ENCODE results near the gene THAP10.
"Not testable (repeated sequence)": the region's sequence is repeated elsewhere in the genome, so short reads cannot be mapped to it uniquely, and the experiment has no call there.

The THAP10 gene

GRCh38 chr15:70907784-70908471, 15.7 kb upstream of the THAP10 start:
- Histone ChIP-seq H3K9me3 (ENCODE audit: control insufficient read depth, insufficient read depth, low read length) (no peaks in the 10 kb centered on the region), H3K36me3 (ENCODE audit: insufficient read depth, low read length) (no peaks in the 10 kb centered on the region; the same call in 1 of the 2 replicates), H3K4me1 (ENCODE audit: insufficient read depth, low read length) (peaks cover 3% of the 10 kb centered on the region; the same call in 1 of the 2 replicates), H3K9ac (ENCODE audit: low read depth, low read length) (no peak overlapping the region)

DNA sequence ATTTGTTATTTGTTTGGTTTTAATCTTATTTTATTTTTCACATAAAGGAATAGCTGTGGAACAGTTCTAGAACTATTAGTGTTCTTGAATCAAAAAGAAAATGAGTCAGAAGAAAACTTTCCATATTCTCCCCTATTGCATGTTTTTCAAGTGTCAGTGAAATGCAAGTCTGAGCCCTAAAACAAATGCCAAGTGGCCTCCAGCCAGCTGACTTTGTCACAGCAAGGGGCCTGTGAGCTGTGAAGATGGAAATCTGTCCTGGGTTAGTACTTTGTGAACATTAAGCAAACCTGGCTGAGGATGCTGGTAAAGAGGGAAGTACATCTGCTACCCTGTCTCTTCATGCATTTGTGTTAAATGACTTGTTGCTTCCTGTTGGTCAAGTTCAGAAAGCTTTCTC, 14.6 kb upstream of the THAP10 start:
- no peaks in the 10 kb centered on the region for H3K9me3 ChIP-seq (ENCODE audit: control insufficient read depth, insufficient read depth, low read length)
- no peaks in the 10 kb centered on the region; the same call in 1 of the 2 replicates for H3K36me3 ChIP-seq (ENCODE audit: insufficient read depth, low read length)
- H3K4me1 ChIP-seq (ENCODE audit: insufficient read depth, low read length), result peaks cover 11% of the 10 kb centered on the region
- H3K9ac ChIP-seq (ENCODE audit: low read depth, low read length), result no peak overlapping the region

- no peak overlapping the region for H3K9ac ChIP-seq (ENCODE audit: low read depth, low read length)
- H3K4me1 ChIP-seq (ENCODE audit: insufficient read depth, low read length), result peaks cover 12% of the 10 kb centered on the region
- H3K9me3 ChIP-seq (ENCODE audit: control insufficient read depth, insufficient read depth, low read length), result no peaks in the 10 kb centered on the region
- H3K36me3 ChIP-seq (ENCODE audit: insufficient read depth, low read length), result no peaks in the 10 kb centered on the region; the same call in 1 of the 2 replicates
These were observed 9.9 kb upstream of the THAP10 start for GRCh38 chr15:70902107-70902506.

- Histone ChIP-seq H3K4me1 (ENCODE audit: insufficient read depth, low read length) (no peaks in the 10 kb centered on the region), H3K9me3 (ENCODE audit: control insufficient read depth, insufficient read depth, low read length) (no peaks in the 10 kb centered on the region), H3K9ac (ENCODE audit: low read depth, low read length) (peak overlapping the region; percentile 94; the same call in 1 of the 2 replicates), H3K36me3 (ENCODE audit: insufficient read depth, low read length) (no peaks in the 10 kb centered on the region)
These were observed 803 bp upstream of the THAP10 start for GRCh38 chr15:70892912-70893560.

DNA sequence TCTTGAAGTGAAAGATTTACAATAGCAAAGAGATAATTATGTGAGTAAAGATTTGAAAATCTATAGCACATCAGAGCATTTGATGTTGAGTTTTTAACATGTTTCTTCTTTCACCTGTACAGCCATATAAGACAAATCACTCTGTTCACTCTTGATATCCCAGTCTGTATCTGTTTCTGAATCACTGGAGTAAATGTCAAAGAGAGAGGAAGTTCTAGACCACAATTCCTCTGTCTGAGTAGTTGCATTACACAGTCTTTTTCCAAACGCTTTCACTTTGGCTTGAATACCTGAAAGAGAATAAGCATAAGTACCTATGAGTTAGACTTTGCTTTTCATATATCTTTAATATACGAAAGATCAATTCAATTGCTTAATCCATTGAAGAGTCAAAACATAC, 9.9 kb downstream of the THAP10 start:
- no peak overlapping the region for H3K9ac ChIP-seq (ENCODE audit: low read depth, low read length)
- no peaks in the 10 kb centered on the region for H3K9me3 ChIP-seq (ENCODE audit: control insufficient read depth, insufficient read depth, low read length)
- no peaks in the 10 kb centered on the region for H3K36me3 ChIP-seq (ENCODE audit: insufficient read depth, low read length)
- no peaks in the 10 kb centered on the region for H3K4me1 ChIP-seq (ENCODE audit: insufficient read depth, low read length)

DNA sequence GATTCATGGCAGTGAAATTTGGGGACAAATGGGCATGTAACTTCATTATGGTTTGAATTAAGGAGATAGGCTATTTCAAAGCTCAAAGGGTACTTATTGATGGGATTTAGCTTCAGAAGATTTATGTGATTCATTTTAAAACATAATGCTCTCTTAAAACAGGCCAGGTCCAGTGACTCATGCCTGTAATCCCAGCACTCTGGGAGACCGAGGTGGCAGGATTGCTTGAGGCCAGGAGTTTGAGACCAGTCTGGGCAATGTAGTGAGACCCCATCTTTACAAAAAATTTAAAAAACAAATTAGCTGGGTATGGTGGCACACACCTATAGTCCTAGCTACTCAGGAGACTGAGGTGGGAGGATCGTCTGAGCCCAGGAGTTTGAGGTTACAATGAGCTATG, 11.5 kb downstream of the THAP10 start:
- H3K36me3 ChIP-seq (ENCODE audit: insufficient read depth, low read length), result no peaks in the 10 kb centered on the region
- H3K9me3 ChIP-seq (ENCODE audit: control insufficient read depth, insufficient read depth, low read length), result no peaks in the 10 kb centered on the region
- no peaks in the 10 kb centered on the region for H3K4me1 ChIP-seq (ENCODE audit: insufficient read depth, low read length)
- no peak overlapping the region for H3K9ac ChIP-seq (ENCODE audit: low read depth, low read length)

DNA sequence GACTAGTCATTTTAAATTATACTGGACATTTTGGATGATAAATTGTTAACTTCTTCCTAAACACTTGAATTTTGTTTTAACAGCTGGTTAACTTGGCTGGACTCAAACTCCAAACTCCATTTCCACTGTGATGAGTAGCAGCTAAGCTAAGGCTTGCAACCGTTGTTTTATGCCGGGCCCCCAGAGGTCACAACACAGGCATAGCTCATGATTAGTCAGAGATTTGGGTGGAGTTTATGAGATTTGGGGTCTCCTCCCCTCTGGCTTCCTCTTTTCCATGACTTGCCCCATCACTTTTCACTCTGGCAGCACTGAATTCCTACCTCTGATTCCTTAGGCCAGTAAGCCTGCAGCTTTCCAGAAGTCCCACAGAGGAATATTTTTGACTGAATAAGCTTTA, 12.8 kb downstream of the THAP10 start:
- Histone ChIP-seq H3K9me3 (ENCODE audit: control insufficient read depth, insufficient read depth, low read length) (no peaks in the 10 kb centered on the region), H3K4me1 (ENCODE audit: insufficient read depth, low read length) (no peaks in the 10 kb centered on the region), H3K9ac (ENCODE audit: low read depth, low read length) (no peak overlapping the region), H3K36me3 (ENCODE audit: insufficient read depth, low read length) (no peaks in the 10 kb centered on the region)

- Histone ChIP-seq H3K9ac (ENCODE audit: low read depth, low read length) (no peak overlapping the region), H3K9me3 (ENCODE audit: control insufficient read depth, insufficient read depth, low read length) (no peaks in the 10 kb centered on the region), H3K36me3 (ENCODE audit: insufficient read depth, low read length) (no peaks in the 10 kb centered on the region), H3K4me1 (ENCODE audit: insufficient read depth, low read length) (no peaks in the 10 kb centered on the region)
These were observed 15.6 kb downstream of the THAP10 start for GRCh38 chr15:70876683-70877082.

- no peaks in the 10 kb centered on the region for H3K4me1 ChIP-seq (ENCODE audit: insufficient read depth, low read length)
- H3K36me3 ChIP-seq (ENCODE audit: insufficient read depth, low read length), result no peaks in the 10 kb centered on the region
These were observed 16.2 kb downstream of the THAP10 start for GRCh38 chr15:70876011-70876410.

DNA sequence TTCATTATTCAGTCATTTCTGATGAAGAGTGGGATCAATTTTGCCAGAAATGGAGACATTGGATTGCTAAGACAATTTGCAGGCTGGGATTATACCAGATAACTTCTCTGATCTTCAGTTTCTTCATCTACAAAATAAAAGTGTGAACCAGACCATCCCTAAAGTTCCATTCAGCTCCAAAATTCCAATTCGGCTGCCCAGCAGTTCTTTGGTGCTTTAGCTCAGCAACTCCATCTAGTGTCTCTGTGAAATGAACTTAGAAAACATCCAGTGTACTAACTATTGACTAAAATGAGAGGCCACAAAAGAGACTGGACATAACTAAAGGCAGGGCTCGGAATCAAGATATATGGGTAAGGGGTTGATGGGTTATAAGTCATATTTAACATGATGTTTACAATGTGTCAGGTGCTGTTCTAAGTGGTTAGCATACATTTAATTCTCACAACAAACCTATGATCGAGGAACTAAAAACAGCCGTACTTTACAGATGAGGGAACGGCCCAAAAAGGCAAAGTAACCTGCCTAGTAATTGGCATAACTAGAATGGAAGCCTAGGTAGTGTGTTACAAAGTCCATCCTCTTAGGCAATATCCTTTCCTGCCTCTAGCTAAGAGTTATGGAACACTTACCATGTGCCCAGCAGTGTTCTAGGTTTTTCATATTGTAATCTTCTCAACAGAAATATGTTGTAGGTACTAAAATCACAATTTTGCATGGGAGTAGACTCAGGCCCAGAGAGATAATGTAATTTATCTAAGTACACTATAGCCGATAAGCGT, 17.0 kb downstream of the THAP10 start:
- no peaks in the 10 kb centered on the region for H3K36me3 ChIP-seq (ENCODE audit: insufficient read depth, low read length)
- H3K9me3 ChIP-seq (ENCODE audit: control insufficient read depth, insufficient read depth, low read length), result no peaks in the 10 kb centered on the region
- H3K9ac ChIP-seq (ENCODE audit: low read depth, low read length), result no peak overlapping the region
- H3K4me1 ChIP-seq (ENCODE audit: insufficient read depth, low read length), result no peaks in the 10 kb centered on the region

More at GRCh38 chr15:70876011-70876410, 16.2 kb downstream of the THAP10 start:
- Histone ChIP-seq H3K9me3 (ENCODE audit: control insufficient read depth, insufficient read depth, low read length) (no peaks in the 10 kb centered on the region), H3K9ac (ENCODE audit: low read depth, low read length) (no peak overlapping the region)

DNA sequence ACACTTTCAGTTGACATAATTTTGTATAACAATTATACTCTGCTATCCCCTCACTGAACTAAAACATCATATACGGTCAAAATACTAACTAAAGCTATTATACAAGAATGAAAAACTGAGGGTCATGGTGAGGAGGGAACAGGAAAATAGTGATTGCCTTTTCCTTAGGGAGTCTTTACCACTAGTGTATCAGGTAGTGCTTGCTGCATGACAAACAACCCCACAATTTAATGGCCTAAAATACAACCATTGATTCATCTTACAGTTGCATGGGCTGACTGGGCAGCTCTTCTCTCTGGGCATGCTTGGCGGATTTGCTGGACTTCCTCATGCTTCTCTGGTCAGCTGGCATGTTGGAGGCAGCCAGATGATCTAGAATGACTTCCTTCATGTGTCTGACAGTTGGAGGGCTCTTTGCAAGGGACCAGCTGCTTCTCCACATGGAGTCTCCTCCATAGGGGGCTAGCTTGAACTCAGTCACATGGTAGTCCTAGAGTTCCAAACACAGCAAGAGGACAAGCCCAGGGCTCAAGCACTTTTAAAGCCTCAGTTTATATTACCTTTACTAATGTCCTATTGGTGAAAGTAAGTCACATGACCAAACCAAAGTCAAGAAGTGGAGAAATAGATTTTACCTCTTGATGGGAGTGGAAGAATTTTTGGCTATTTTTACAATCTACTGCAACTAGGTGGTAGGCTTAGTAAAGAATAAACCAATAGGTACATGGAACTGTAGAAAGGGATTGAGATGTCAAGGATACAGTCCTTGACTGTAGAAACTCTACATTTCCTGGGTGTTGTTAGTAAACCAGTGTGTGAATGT, 18.8 kb downstream of the THAP10 start:
- no peak overlapping the region for H3K9ac ChIP-seq (ENCODE audit: low read depth, low read length)
- H3K4me1 ChIP-seq (ENCODE audit: insufficient read depth, low read length), result no peaks in the 10 kb centered on the region
- no peaks in the 10 kb centered on the region for H3K9me3 ChIP-seq (ENCODE audit: control insufficient read depth, insufficient read depth, low read length)
- H3K36me3 ChIP-seq (ENCODE audit: insufficient read depth, low read length), result no peaks in the 10 kb centered on the region

DNA sequence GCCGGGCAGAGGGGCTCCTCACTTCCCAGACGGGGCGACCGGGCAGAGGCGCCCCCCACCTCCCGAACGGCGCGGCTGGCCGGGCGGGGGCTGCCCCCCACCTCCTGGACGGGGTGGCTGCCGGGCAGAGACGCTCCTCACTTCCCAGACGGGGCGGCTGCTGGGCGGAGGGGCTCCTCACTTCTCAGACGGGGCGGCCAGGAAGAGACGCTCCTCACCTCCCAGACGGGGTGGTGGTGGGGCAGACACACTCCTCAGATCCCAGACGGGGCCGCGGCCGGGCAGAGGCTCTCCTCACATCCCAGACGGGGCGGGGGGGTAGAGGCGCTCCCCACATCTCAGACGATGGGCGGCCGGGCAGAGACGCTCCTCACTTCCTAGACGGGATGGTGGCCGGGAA, 20.7 kb downstream of the THAP10 start:
- H3K9me3 ChIP-seq (ENCODE audit: control insufficient read depth, insufficient read depth, low read length); H3K9ac ChIP-seq (ENCODE audit: low read depth, low read length); H3K4me1 ChIP-seq (ENCODE audit: insufficient read depth, low read length); H3K36me3 ChIP-seq (ENCODE audit: insufficient read depth, low read length): not testable (repeated sequence)

GRCh38 chr15:70870051-70870450, 22.2 kb downstream of the THAP10 start:
- Histone ChIP-seq H3K9me3 (ENCODE audit: control insufficient read depth, insufficient read depth, low read length) (no peaks in the 10 kb centered on the region), H3K9ac (ENCODE audit: low read depth, low read length) (no peak overlapping the region), H3K4me1 (ENCODE audit: insufficient read depth, low read length) (no peaks in the 10 kb centered on the region), H3K36me3 (ENCODE audit: insufficient read depth, low read length) (no peaks in the 10 kb centered on the region)

DNA sequence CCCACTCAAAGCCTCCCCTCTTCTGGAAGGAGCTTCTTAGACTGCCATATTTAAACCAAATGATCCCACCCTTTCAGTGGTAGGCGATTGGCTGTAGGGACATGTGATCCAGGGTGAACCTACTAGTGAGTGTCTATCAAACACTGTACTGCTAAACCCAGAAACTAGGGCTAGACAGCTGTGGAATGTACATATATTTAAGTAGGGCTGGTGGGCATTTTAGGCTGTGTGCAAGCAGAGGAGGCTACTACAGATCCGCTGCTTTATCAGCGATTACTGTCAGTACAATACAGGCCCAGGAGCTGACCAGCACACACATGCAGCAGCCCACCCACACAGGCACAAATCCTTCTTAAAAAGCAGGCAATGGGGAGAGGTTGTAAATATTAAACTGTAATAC, 22.9 kb downstream of the THAP10 start:
- Histone ChIP-seq H3K4me1 (ENCODE audit: insufficient read depth, low read length) (no peaks in the 10 kb centered on the region), H3K9me3 (ENCODE audit: control insufficient read depth, insufficient read depth, low read length) (no peaks in the 10 kb centered on the region), H3K36me3 (ENCODE audit: insufficient read depth, low read length) (no peaks in the 10 kb centered on the region), H3K9ac (ENCODE audit: low read depth, low read length) (no peak overlapping the region)

Data from ES-I3 (cell line).